Activated naive CD4-positive, alpha-beta T cell treated with anti-CD3 and anti-CD28 coated beads for 36 hours (primary cell): ENCODE measurements around the gene NOS3. TPM values are rescaled to one million over a fixed set of nuclear protein-coding genes. Genes with fewer than 3 reads are reported as not detected.
"Not testable (repeated sequence)": the region's sequence is repeated elsewhere in the genome, so short reads cannot be mapped to it uniquely, and the experiment has no call there.

Source experiments
- CTCF ChIA-PET: fragments of 350-600 bp; sonication (Branson Sonifier 250); formaldehyde crosslinking; loops from one replicate; lab custom pipeline; 2021; ENCODE audit warnings: antibody characterized with exemption; lab: Charles Lee
- DNase-seq: peaks from one replicate; pipeline ENCODE4 v3.0.0-alpha.2; 2020
- H3K27ac Mint-ChIP-seq: one replicate; pipeline ENCODE4 v1.8.0; 2021; ENCODE audit warnings: mild to moderate bottlenecking, mixed read lengths
- H3K27me3 Mint-ChIP-seq: one replicate; pipeline ENCODE4 v1.8.0; 2021; ENCODE audit warnings: low read depth, mixed read lengths
- H3K36me3 Mint-ChIP-seq: one replicate; pipeline ENCODE4 v1.8.0; 2021; ENCODE audit warnings: low read depth, mixed read lengths
- H3K4me1 Mint-ChIP-seq: one replicate; pipeline ENCODE4 v1.8.0; 2021; ENCODE audit warnings: low read depth, mixed read lengths
- H3K4me3 Mint-ChIP-seq: one replicate; pipeline ENCODE4 v1.8.0; 2021; ENCODE audit warnings: mild to moderate bottlenecking, moderate library complexity, mixed read lengths
- H3K9me3 Mint-ChIP-seq: one replicate; pipeline ENCODE4 v1.8.0; 2021; ENCODE audit warnings: mixed read lengths
- intact Hi-C: fragments of 100-400 bp; cut with micrococcal nuclease; formaldehyde crosslinking; loops from one replicate; pipeline ENCODE4 v1.15.1; 2023
- total RNA-seq, 2 experiments: library from RNA; stranded (reverse); gene quantifications; one replicate each; pipeline ENCODE4 v1.2.3, GENCODE V29; 2021

NOS3 gene
- total RNA-seq, 2 experiments from 2014 or later: 7.1 to 9.2 TPM

GRCh38 chr7:151018421-151019129, 27.8 kb downstream of the NOS3 start:
- H3K27ac Mint-ChIP-seq: no peak overlapping the region
- intact Hi-C loops: loop anchor here (1.0 to 2.0 kb wide), 3 partner anchors 44 to 120 kb away; partner anchors contain the start of gene FASTK
- H3K27me3 Mint-ChIP-seq: peaks cover 7% of the 10 kb centered on the region
- H3K36me3 Mint-ChIP-seq: no peaks in the 10 kb centered on the region
- DNase-seq: peak; percentile 28
- H3K4me1 Mint-ChIP-seq: peaks cover 46% of the 10 kb centered on the region
- H3K4me3 Mint-ChIP-seq: peak overlapping the region; percentile 72
- no peaks in the 10 kb centered on the region for H3K9me3 Mint-ChIP-seq
- CTCF ChIA-PET: interaction anchor here (0.6 to 4.3 kb wide), 24 partner anchors 8 to 1871 kb away, joined by 3 to 32 read pairs (median 4); partner anchors contain the start of gene ABCB8

- H3K36me3 Mint-ChIP-seq: no peaks in the 10 kb centered on the region
- intact Hi-C loops: loop anchor here (2.0 kb wide), 1 partner anchor 62 kb away; the partner anchor contains the start of gene FASTK
- H3K4me3 Mint-ChIP-seq: peak overlapping the region; percentile 5
- H3K27me3 Mint-ChIP-seq: peaks cover 7% of the 10 kb centered on the region
- H3K4me1 Mint-ChIP-seq: peaks cover 41% of the 10 kb centered on the region
- CTCF ChIA-PET: interaction anchor here (0.9 to 4.3 kb wide), 21 partner anchors 8 to 262 kb away, joined by 3 to 32 read pairs (median 5); partner anchors contain the start of gene ABCB8
- DNase-seq: no peak
- H3K9me3 Mint-ChIP-seq: no peaks in the 10 kb centered on the region
- H3K27ac Mint-ChIP-seq: no peak overlapping the region
Observed at GRCh38 chr7:151019130-151019447, 28.3 kb downstream of the NOS3 start.

DNA sequence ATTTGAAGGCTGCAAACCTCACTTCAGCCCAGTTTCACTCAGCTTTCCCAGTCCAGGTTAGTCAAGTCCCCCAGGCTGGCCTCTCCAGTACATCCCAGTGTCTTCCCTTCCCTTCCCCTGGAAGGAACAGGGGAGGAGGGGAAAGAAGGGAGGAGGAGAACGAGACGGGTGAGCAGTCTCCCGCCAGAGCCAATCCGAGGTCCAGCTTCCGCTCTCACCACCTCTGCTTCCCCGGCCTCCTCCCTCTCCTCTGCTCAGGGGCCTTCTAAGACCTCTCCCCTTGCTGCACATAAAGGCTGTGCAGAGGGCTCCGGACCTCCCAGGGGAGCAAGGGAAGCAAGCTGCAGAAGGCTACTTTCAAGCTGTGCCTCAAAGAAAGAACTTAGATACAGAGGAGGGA, 29.4 kb downstream of the NOS3 start:
- CTCF ChIA-PET: interaction anchor here (0.6 to 4.3 kb wide), 7 partner anchors 9 to 515 kb away, joined by 3 to 32 read pairs (median 5); no protein-coding TSS in a partner anchor
- peaks cover 30% of the 10 kb centered on the region for H3K4me1 Mint-ChIP-seq
- H3K27ac Mint-ChIP-seq: no peak overlapping the region
- intact Hi-C loops: no loop called here
- H3K4me3 Mint-ChIP-seq: no peak overlapping the region
- DNase-seq: no peak
- H3K36me3 Mint-ChIP-seq: no peaks in the 10 kb centered on the region
- no peaks in the 10 kb centered on the region for H3K9me3 Mint-ChIP-seq
- peaks cover 7% of the 10 kb centered on the region for H3K27me3 Mint-ChIP-seq

- peaks cover 6% of the 10 kb centered on the region for H3K27me3 Mint-ChIP-seq
- no peak overlapping the region for H3K4me3 Mint-ChIP-seq
Observed at GRCh38 chr7:151023232-151023631, 32.4 kb downstream of the NOS3 start.

GRCh38 chr7:151024435-151025056, 33.7 kb downstream of the NOS3 start, which contains the start of gene ATG9B:
Gene ATG9B, minus strand, starts transcription at chr7:151024494. Its CDS starts 71 bp downstream, at chr7:151024423.
- no peak within 1 kb of the TSS for H3K4me3 Mint-ChIP-seq
- H3K27me3 Mint-ChIP-seq: peaks cover under 1% of the 10 kb centered on the region
- H3K27ac Mint-ChIP-seq: no peak within 1 kb of the TSS
- DNase-seq: no peak
- CTCF ChIA-PET: interaction anchor here (0.9 kb wide), 1 partner anchor 16 kb away, joined by 3 read pairs; no protein-coding TSS in a partner anchor
- intact Hi-C loops: no loop called here
- peaks cover 16% of the 10 kb centered on the region for H3K4me1 Mint-ChIP-seq
- peaks cover 2% of the 10 kb centered on the region for H3K36me3 Mint-ChIP-seq
- no peaks in the 10 kb centered on the region for H3K9me3 Mint-ChIP-seq

More at GRCh38 chr7:151023232-151023631, 32.4 kb downstream of the NOS3 start:
- intact Hi-C loops: no loop called here
- no peak overlapping the region for H3K27ac Mint-ChIP-seq
- CTCF ChIA-PET: no interaction called here
- no peaks in the 10 kb centered on the region for H3K36me3 Mint-ChIP-seq
- peaks cover 18% of the 10 kb centered on the region for H3K4me1 Mint-ChIP-seq
- DNase-seq: no peak
- no peaks in the 10 kb centered on the region for H3K9me3 Mint-ChIP-seq

DNA sequence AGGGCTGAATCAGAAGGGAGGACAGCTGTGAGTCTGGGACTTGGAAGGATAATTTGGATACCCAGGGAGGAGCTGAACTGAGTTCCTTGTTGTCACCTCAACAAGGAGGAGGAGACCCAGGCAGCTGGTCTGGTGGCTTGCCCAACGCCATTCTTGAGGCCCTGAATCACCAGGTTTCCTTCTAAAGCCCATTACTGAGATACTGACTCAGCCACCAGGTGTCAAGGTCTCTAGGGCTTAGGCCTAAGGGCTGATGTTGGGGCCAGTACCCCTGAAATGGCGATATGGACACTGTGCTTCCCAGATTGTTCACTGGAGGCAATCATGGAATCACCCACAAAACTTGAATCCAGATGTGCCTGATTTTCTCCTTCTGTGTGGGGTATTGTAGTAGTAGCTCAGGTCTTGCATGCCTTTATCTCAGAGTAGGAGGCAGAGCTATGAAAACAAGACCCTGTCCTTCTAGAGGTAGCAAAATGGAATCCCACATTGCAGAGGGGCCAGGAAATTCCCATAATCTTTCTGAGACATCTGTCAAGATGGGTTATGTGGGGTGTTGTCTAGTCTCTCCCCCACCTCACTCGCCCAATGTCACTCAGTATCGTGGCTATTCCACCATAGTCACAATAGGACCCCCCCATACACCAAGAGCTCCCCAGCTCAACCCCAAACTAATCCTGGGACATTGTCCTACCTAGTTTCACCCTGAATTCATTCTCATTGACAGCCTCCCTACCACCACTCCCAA, 35.3 kb downstream of the NOS3 start:
- CTCF ChIA-PET: interaction anchor here (1.3 to 1.5 kb wide), 2 partner anchors 8 to 9 kb away, joined by 3 read pairs; no protein-coding TSS in a partner anchor
- DNase-seq: no peak
- intact Hi-C loops: no loop called here
- H3K27ac Mint-ChIP-seq: no peak overlapping the region
- no peaks in the 10 kb centered on the region for H3K27me3 Mint-ChIP-seq
- no peaks in the 10 kb centered on the region for H3K9me3 Mint-ChIP-seq
- no peak overlapping the region for H3K4me3 Mint-ChIP-seq
- peaks cover 5% of the 10 kb centered on the region for H3K36me3 Mint-ChIP-seq
- H3K4me1 Mint-ChIP-seq: peaks cover 20% of the 10 kb centered on the region

DNA sequence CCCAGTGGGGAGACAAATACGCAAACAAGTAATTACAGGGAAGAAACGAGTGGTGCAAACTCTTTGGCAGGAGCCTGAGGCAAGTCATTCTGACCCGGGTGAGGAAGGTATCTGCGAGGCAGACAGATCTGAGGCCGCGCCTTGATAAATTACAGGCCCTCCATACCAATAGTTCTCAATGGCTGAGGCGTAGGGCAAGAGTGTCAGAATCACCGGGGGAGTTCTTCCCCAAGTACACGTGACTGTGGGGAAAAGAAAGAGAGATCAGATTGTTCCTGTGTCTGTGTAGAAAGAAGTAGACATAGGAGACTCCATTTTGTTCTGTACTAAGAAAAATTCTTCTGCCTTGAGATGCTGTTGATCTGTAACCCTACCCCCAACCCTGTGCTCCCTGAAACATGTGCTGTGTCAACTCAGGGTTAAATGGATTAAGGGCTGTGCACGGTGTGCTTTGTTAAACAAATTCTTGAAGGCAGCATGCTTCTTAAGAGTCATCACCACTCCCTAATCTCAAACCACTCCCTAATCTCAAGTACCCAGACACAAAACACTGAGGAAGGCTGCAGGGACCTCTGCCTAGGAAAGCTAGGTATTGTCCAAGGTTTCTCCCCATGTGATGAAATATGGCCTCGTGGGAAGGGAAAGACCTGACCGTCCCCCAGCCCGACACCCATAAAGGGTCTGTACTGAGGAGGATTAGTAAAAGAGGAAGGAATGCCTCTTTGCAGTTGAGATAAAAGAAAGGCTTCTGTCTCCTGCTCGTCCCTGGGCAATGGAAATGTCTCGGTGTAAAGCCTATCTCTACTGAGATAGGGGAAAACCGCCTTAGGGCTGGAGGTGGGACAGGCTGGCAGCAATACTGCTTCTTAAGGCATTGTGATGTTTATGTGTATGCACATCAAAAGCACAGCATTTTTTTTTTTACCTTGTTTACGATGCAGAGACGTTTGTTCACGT, 36.2 kb downstream of the NOS3 start:
- peak overlapping the region; percentile 90 for H3K27ac Mint-ChIP-seq
- intact Hi-C loops, DNase-seq, H3K9me3 Mint-ChIP-seq, H3K36me3 Mint-ChIP-seq, H3K27me3 Mint-ChIP-seq: not testable (repeated sequence)
- H3K4me3 Mint-ChIP-seq: peak overlapping the region; percentile 91
- H3K4me1 Mint-ChIP-seq: peaks cover 20% of the 10 kb centered on the region
- CTCF ChIA-PET: interaction anchor here (1.1 to 2.7 kb wide), 5 partner anchors 8 to 84 kb away, joined by 3 to 12 read pairs (median 8); no protein-coding TSS in a partner anchor

DNA sequence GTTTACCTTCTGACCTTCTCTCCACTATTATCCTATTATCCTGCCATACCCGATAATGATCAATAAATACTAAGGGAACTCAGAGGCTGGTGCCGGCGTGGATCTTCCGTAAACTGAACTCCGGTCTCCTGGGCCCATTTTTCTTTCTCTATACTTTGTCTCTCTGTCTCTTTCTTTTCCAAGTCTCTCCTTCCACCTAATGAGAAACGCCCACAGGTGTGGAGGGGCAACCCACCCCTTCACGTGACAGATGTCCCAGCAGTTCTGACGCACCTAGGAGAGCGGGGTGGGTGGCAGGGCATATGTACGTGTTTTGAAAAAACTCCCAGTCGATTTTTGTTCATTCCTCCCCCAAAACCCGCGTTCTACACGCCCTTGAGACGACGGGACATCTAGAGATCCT, 36.9 kb downstream of the NOS3 start:
- H3K4me3 Mint-ChIP-seq: peak overlapping the region; percentile 91
- CTCF ChIA-PET: interaction anchor here (0.6 to 2.7 kb wide), 5 partner anchors 9 to 270 kb away, joined by 3 to 12 read pairs (median 8); no protein-coding TSS in a partner anchor
- not testable (repeated sequence) for DNase-seq, H3K27me3 Mint-ChIP-seq, H3K9me3 Mint-ChIP-seq, H3K36me3 Mint-ChIP-seq
- H3K27ac Mint-ChIP-seq: peak overlapping the region; percentile 90
- peaks cover 20% of the 10 kb centered on the region for H3K4me1 Mint-ChIP-seq
- intact Hi-C loops: loop anchor here (1.0 to 2.0 kb wide), 4 partner anchors 31 to 199 kb away; partner anchors contain the start of genes ABCF2 and FASTK

DNA sequence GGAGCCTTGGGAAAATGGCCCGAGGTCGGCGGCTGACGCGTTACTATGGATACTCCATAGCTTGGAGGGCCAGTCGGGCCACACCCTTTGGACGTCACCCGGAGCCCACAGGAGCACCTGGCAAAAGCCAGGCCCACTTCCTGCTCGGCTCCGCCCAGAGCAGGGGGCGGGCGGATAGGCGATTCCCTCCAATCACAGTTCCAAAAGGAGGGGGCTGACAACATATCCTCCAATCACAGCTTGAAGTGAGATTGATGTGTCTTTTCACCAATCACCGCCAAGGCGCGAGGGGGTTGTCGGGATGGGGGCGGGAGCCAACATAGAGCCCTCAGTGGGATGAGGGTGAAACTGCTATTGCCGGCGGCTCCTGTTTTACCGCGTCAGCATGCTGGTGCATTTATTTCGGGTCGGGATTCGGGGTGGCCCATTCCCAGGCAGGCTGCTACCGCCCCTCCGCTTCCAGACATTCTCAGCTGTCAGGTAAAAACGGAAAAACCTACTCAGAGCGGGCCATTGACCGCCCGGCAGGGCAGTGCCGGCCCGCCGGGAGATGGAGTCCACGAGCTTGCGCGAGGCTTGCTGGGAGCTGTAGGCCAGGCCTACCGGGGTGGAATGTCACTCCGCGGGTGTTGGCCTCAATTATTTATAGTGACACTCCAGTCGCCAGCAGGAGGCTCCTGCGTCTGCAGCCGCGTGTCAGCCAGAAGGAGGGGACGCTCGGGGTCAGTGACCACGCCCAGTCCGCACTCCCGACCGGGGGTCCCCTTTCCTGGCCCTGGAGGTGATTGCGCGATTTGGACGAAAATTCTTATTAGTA, 37.5 kb downstream of the NOS3 start, which contains the start of gene ABCB8:
ABCB8 (plus strand) TSS at position 320 of the 817 bp plus-strand sequence; CDS start at position 386, 66 bp downstream.
- Mint-ChIP-seq H3K4me1 (peaks cover 20% of the 10 kb centered on the region), H3K4me3 (peak within 1 kb of the TSS; percentile 91), H3K27me3 (no peaks in the 10 kb centered on the region), H3K36me3 (peaks cover 5% of the 10 kb centered on the region), H3K27ac (peak within 1 kb of the TSS; percentile 90), H3K9me3 (no peaks in the 10 kb centered on the region)
- peak; percentile 100 for DNase-seq
- intact Hi-C loops: loop anchor here (1.0 to 2.0 kb wide), 4 partner anchors 30 to 198 kb away; partner anchors contain the start of genes ABCF2 and FASTK
- CTCF ChIA-PET: interaction anchor here (0.6 to 2.7 kb wide), 5 partner anchors 10 to 270 kb away, joined by 3 to 12 read pairs (median 8); no protein-coding TSS in a partner anchor

DNA sequence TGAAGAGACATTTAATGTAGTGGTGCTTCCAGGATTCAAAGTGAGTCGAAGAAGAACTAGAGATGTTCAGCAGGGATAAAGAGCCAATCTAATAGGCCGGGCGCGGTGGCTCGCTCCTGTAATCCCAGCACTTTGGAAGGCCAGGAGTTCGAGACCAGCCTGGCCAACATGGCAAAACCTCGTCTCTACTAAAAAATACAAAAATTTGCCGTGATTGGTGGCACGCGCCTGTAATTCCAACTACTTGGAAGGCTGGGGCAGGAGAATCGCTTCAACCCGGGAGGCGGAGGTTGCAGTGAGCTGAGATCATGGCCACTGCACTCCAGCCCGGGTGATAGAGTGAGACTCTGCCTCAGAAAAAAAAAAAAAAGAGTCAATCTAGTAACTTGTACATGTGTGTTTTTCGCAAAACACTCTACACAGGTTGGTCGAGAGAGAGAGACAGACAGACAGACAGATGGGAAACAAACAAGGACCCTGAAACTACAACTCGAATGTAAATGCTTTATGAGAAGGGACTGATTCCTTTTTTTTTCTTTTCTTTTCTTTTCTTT, 38.2 kb downstream of the NOS3 start:
- no peaks in the 10 kb centered on the region for H3K27me3 Mint-ChIP-seq
- H3K36me3 Mint-ChIP-seq: peaks cover 5% of the 10 kb centered on the region
- CTCF ChIA-PET: interaction anchor here (1.4 to 2.7 kb wide), 2 partner anchors 10 kb away, joined by 8 to 12 read pairs; no protein-coding TSS in a partner anchor
- DNase-seq: no peak
- peak overlapping the region; percentile 90 for H3K27ac Mint-ChIP-seq
- intact Hi-C loops: loop anchor here (1.0 to 2.0 kb wide), 4 partner anchors 29 to 198 kb away; partner anchors contain the start of genes ABCF2 and FASTK
- peak overlapping the region; percentile 91 for H3K4me3 Mint-ChIP-seq
- H3K9me3 Mint-ChIP-seq: no peaks in the 10 kb centered on the region
- peaks cover 20% of the 10 kb centered on the region for H3K4me1 Mint-ChIP-seq
